HCT116 (cell line): ENCODE results near the gene MAN1A1. TPM values are rescaled to one million over a fixed set of nuclear protein-coding genes. Genes with fewer than 3 reads are reported as not detected.
A peak's percentile ranks its signal among the peaks of the same experiment; 100 is the strongest.

Experiments
- ATAC-seq: fragments of 200-7000 bp; cut with Tn5 transposase; 2 replicates; pipeline ENCODE4 v1.9.1; 2020; ENCODE audit warnings: mild to moderate bottlenecking, moderate library complexity
- BruUV-seq: library from RNA; stranded (reverse); fragments of 400-500 nt; replicated peaks from 2 replicates; lab custom pipeline; 2021; lab: Mats Ljungman, UMichigan
- CTCF ChIA-PET: fragments of 300-600 bp; sonication (Branson Sonifier 250); formaldehyde crosslinking; loops from one replicate; lab custom pipeline; 2021; ENCODE audit warnings: antibody characterized with exemption; lab: Charles Lee
- POLR2A ChIA-PET: fragments of 300-600, 350-600 bp; sonication (Branson Sonifier 250); formaldehyde crosslinking; loops from one replicate; lab custom pipeline; 2021; ENCODE audit warnings: antibody characterized with exemption; lab: Charles Lee
- RAD21 ChIA-PET, 2 experiments: fragments of 300-600 bp; sonication (Branson Sonifier 250); formaldehyde crosslinking; loops; one replicate each; lab custom pipeline; 2023; ENCODE audit warnings: low total read pairs in 2 of 2; ENCODE audit not compliant: uncharacterized antibody in 2 of 2, unreplicated experiment in 2 of 2, low non-redundant PET in 1 of 2; lab: Charles Lee
- DNase-seq: peaks from one replicate; pipeline ENCODE4 v3.0.0-alpha.2; 2010; ENCODE audit warnings: low read depth, low spot score
- H2AFZ ChIP-seq: fragments of 200-600 bp; shearing (Covaris generic), sonication (generic); 2 replicates; pipeline ENCODE4 v1.6.1; 2017; ENCODE audit warnings: low read depth, mixed run types, mixed read lengths, antibody characterized with exemption, low read length; ENCODE audit not compliant: poor library complexity, severe bottlenecking
- H3K27ac ChIP-seq: 2 replicates; pipeline ENCODE4 v1.5.1; 2012; ENCODE audit warnings: low read depth, low read length
- H3K27me3 ChIP-seq: fragments of 200-600 bp; sonication (generic); 2 replicates; pipeline ENCODE4 v1.6.1; 2016; ENCODE audit warnings: mixed run types, low read length, mixed read lengths; ENCODE audit not compliant: insufficient read depth
- H3K36me3 ChIP-seq, 2 experiments: fragments of 200-500 bp in 1 of 2; fragments of 200-600 bp in 1 of 2; sonication (Bioruptor generic) in 1 of 2; sonication (generic) in 1 of 2; 2 replicates each; pipeline versions ENCODE4 v1.5.1 to v1.6.1; 2014 to 2016; ENCODE audit warnings: low read length in 2 of 2, inconsistent platforms in 1 of 2, mixed read lengths in 1 of 2, mixed run types in 1 of 2; ENCODE audit not compliant: insufficient read depth in 2 of 2, control insufficient read depth in 1 of 2
- H3K4me1 ChIP-seq, 2 experiments: fragments of 200-600 bp in 1 of 2; sonication (generic) in 1 of 2; 2 replicates each; pipeline versions ENCODE4 v1.5.1 to v1.6.1; 2012 to 2017; ENCODE audit warnings: low read length in 2 of 2, inconsistent platforms in 1 of 2, mild to moderate bottlenecking in 1 of 2, mixed read lengths in 1 of 2, mixed run types in 1 of 2, moderate library complexity in 1 of 2; ENCODE audit not compliant: insufficient read depth in 2 of 2, control insufficient read depth in 1 of 2
- H3K4me2 ChIP-seq: fragments of 200-600 bp; sonication (generic); 2 replicates; pipeline ENCODE4 v1.6.1; 2017; ENCODE audit warnings: mixed run types, low read length, mixed read lengths
- H3K4me3 ChIP-seq, 2 experiments: fragments of 200-600 bp in 1 of 2; sonication (generic) in 1 of 2; replicated peaks in 1 of 2; 2 replicates each; pipeline ENCODE4 v1.5.1; 2011 to 2016; ENCODE audit warnings: low read length in 2 of 2, control low read depth in 1 of 2, low read depth in 1 of 2, mild to moderate bottlenecking in 1 of 2, mixed read lengths in 1 of 2, mixed run types in 1 of 2
- H3K79me2 ChIP-seq: fragments of 200-600 bp; sonication (generic); 2 replicates; pipeline ENCODE4 v1.6.1; 2017; ENCODE audit warnings: mild to moderate bottlenecking, mixed run types, low read length, moderate library complexity, mixed read lengths; ENCODE audit not compliant: insufficient read depth
- H3K9ac ChIP-seq: fragments of 200-600 bp; sonication (generic); 2 replicates; pipeline ENCODE4 v1.6.1; 2016; ENCODE audit warnings: low read length, mixed read lengths
- H3K9me2 ChIP-seq: fragments of 200-600 bp; sonication (generic), shearing (Covaris generic); 2 replicates; pipeline ENCODE4 v1.6.1; 2017; ENCODE audit warnings: mixed run types, mild to moderate bottlenecking, moderate library complexity; ENCODE audit not compliant: insufficient read depth
- H3K9me3 ChIP-seq, 2 experiments: fragments of 200-500 bp in 1 of 2; fragments of 200-600 bp in 1 of 2; sonication (Bioruptor generic) in 1 of 2; sonication (generic) in 1 of 2; 2 replicates each; pipeline ENCODE4 v1.6.1; 2014 to 2017; ENCODE audit warnings: low read length in 2 of 2, mixed read lengths in 2 of 2, inconsistent platforms in 1 of 2, low read depth in 1 of 2, mild to moderate bottlenecking in 1 of 2, mixed run types in 1 of 2, moderate library complexity in 1 of 2; ENCODE audit not compliant: control insufficient read depth in 1 of 2, insufficient read depth in 1 of 2
- H4K20me1 ChIP-seq: fragments of 200-600 bp; sonication (generic), shearing (Covaris generic); 2 replicates; pipeline ENCODE4 v1.6.1; 2017; ENCODE audit warnings: mixed run types, mild to moderate bottlenecking, moderate library complexity; ENCODE audit not compliant: insufficient read depth
- CBX3 ChIP-seq: IDR thresholded peaks from 2 replicates; pipeline ENCODE4 v1.6.1; 2012; ENCODE audit warnings: low read depth
- CEBPB ChIP-seq: IDR thresholded peaks from 2 replicates; pipeline ENCODE4 v1.6.1; 2012; ENCODE audit warnings: low read depth
- EGR1 ChIP-seq: IDR thresholded peaks from 2 replicates; pipeline ENCODE4 v1.6.1; 2012; ENCODE audit warnings: low read depth
- ELF1 ChIP-seq: IDR thresholded peaks from 2 replicates; pipeline ENCODE4 v1.6.1; 2012; ENCODE audit warnings: low read depth, borderline replicate concordance
- EZH2 ChIP-seq: fragments of 200-600 bp; sonication (generic); IDR thresholded peaks from 2 replicates; pipeline ENCODE4 v1.6.1; 2017; ENCODE audit warnings: antibody characterized with exemption, mixed run types
- EZH2phosphoT487 ChIP-seq: fragments of 200-600 bp; IDR thresholded peaks from 2 replicates; pipeline ENCODE4 v1.6.1; 2018; ENCODE audit warnings: antibody characterized with exemption, borderline replicate concordance
- FOSL1 ChIP-seq: IDR thresholded peaks from 2 replicates; pipeline ENCODE4 v1.6.1; 2012; ENCODE audit warnings: low read depth
- JUND ChIP-seq: IDR thresholded peaks from 2 replicates; pipeline ENCODE4 v1.6.1; 2012
- POLR2A ChIP-seq: IDR thresholded peaks from 2 replicates; pipeline ENCODE4 v1.7.0; 2011; ENCODE audit warnings: borderline replicate concordance; ENCODE audit not compliant: insufficient read depth, insufficient read length; ENCODE audit errors: extremely low read depth
- POLR2AphosphoS5 ChIP-seq: IDR thresholded peaks from 2 replicates; pipeline ENCODE4 v1.6.1; 2011; ENCODE audit warnings: mild to moderate bottlenecking, low read depth, low read length, moderate library complexity
- RAD21 ChIP-seq: IDR thresholded peaks from 2 replicates; pipeline ENCODE4 v1.6.1; 2012; ENCODE audit warnings: low read depth, mild to moderate bottlenecking
- SIN3A ChIP-seq: IDR thresholded peaks from 2 replicates; pipeline ENCODE4 v1.6.1; 2012; ENCODE audit warnings: low read depth
- SP1 ChIP-seq: IDR thresholded peaks from 2 replicates; pipeline ENCODE4 v1.6.1; 2012; ENCODE audit warnings: low read depth
- SRF ChIP-seq: IDR thresholded peaks from 2 replicates; pipeline ENCODE4 v1.6.1; 2012; ENCODE audit warnings: low read depth
- TCF7L2 ChIP-seq: IDR thresholded peaks from 2 replicates; pipeline ENCODE4 v1.7.0; 2011; ENCODE audit warnings: borderline replicate concordance, inconsistent platforms; ENCODE audit not compliant: insufficient read depth, insufficient read length; ENCODE audit errors: extremely low read depth
- YY1 ChIP-seq: IDR thresholded peaks from 2 replicates; pipeline ENCODE4 v1.6.1; 2011; ENCODE audit warnings: low read length, low read depth, moderate library complexity, mild to moderate bottlenecking; ENCODE audit not compliant: insufficient replicate concordance; ENCODE audit errors: extremely low read depth
- ZNF274 ChIP-seq: fragments of 200-500 bp; sonication (Bioruptor generic); IDR thresholded peaks from 2 replicates; pipeline ENCODE4 v1.6.1; 2014; ENCODE audit warnings: mild to moderate bottlenecking, low read depth, low read length, inconsistent platforms
- intact Hi-C: fragments of 100-400 bp; cut with micrococcal nuclease; formaldehyde crosslinking; loops from 2 replicates; pipeline ENCODE4 v1.10.0; 2022
- total RNA-seq: library from RNA; stranded (reverse); gene quantifications from one replicate; pipeline ENCODE4 v1.2.1, GENCODE V29; 2021; ENCODE audit not compliant: unreplicated experiment
- TF ChIP-seq, protein P1 (sequence below): IDR thresholded peaks from 2 replicates; pipeline ENCODE4 v1.6.1; 2012
- TF ChIP-seq, protein P2 (sequence below), 3 experiments: fragments of 200-600 bp in 1 of 3; sonication (generic) in 1 of 3; IDR thresholded peaks in 2 of 3; conservative IDR thresholded peaks in 1 of 3; 2 replicates each; pipeline ENCODE4 v1.5.1; 2012 to 2017; ENCODE audit warnings: low read depth in 2 of 3, low read length in 2 of 3, antibody characterized with exemption in 1 of 3, borderline replicate concordance in 1 of 3, control low read depth in 1 of 3, mild to moderate bottlenecking in 1 of 3, mixed read lengths in 1 of 3, mixed run types in 1 of 3, moderate library complexity in 1 of 3; ENCODE audit not compliant: insufficient read depth in 1 of 3
- TF ChIP-seq, protein P3 (sequence below): IDR thresholded peaks from 2 replicates; pipeline ENCODE4 v1.6.1; 2012; ENCODE audit warnings: low read depth

MAN1A1 gene
- total RNA-seq, 1 experiment from 2014 or later = 46.0 TPM

- no peak for TF ChIP-seq TCF7L2
- 0 out of 2 replicates have a peak, but pooled peaks have one; percentile 11 for TF ChIP-seq SIN3A
Measured at GRCh38 chr6:119323478-119323877, 26.1 kb downstream of the MAN1A1 start (continued).

DNA sequence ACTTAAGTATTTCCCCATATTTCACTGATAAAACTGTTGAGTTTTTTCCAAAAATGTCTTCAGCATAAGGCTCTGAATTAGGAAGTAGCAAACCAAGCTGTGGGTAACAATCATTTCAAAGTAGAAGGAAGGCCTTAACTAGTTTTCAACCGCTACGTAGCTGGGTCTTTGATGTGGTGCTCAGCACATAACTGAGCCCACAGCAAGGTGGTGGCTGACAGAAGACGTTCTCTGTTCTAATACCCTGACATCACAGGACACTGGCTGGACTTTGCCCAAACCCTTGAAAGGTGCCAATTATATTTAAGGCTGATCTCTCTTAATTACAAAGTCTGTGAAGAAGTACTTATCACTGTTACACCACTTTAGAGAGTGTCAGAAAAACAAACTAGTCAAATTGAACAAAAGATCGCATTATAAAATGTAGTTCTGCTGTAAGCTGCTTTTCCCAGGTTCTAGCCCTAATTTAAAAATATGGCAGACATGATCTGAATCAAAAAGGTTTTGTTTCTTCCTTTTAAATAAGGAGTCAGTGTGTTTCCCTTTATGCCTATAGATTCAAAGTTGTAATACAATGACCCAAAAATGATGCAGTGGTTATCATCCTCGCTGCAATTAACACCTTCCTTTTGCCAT, 26.7 kb downstream of the MAN1A1 start:
- Histone ChIP-seq H3K4me1 (peaks cover 23 to 28% of the 10 kb centered on the region in 2 experiments), H3K27ac (no peak overlapping the region), H3K9ac (no peak overlapping the region), H3K9me2 (no peaks in the 10 kb centered on the region), H3K4me3 (no peak overlapping the region), H3K36me3 (peaks cover 0 to 5% of the 10 kb centered on the region in 2 experiments; a peak in 1 of 4 replicates), H4K20me1 (no peaks in the 10 kb centered on the region), H2AFZ (no peak overlapping the region), H3K9me3 (no peaks in the 10 kb centered on the region), H3K79me2 (peaks cover 3% of the 10 kb centered on the region; the same call in 1 of the 2 replicates), H3K4me2 (peak overlapping the region; percentile 40), H3K27me3 (no peaks in the 10 kb centered on the region)
- POLR2A ChIA-PET = interaction anchor here (0.6 to 0.9 kb wide), 2 partner anchors 12 to 22 kb away, joined by 3 read pairs; no protein-coding TSS in a partner anchor
- intact Hi-C loops = no loop called here
- CTCF ChIA-PET = no interaction called here
- ATAC-seq (peak; percentile 81), DNase-seq (peak; percentile 33)
- no TSS peak for BruUV-seq
- RAD21 ChIA-PET = interaction anchor here in 1 of 2 experiments (0.5 kb wide), 1 partner anchor 142 kb away, joined by 3 read pairs; no protein-coding TSS in a partner anchor
- no peak for TF ChIP-seq SRF
- TF ChIP-seq EZH2phosphoT487 = no peak
- no peak for TF ChIP-seq EZH2
- peak; percentile 49 for TF ChIP-seq JUND
- TF ChIP-seq ZNF274 = no peak
- TF ChIP-seq SP1 = peak; percentile 44
- 0 out of 2 replicates have a peak, but pooled peaks have one; percentile 34 for TF ChIP-seq CBX3
- TF ChIP-seq, protein P1, sequence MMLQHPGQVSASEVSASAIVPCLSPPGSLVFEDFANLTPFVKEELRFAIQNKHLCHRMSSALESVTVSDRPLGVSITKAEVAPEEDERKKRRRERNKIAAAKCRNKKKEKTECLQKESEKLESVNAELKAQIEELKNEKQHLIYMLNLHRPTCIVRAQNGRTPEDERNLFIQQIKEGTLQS = no peak
- TF ChIP-seq, protein P2, sequence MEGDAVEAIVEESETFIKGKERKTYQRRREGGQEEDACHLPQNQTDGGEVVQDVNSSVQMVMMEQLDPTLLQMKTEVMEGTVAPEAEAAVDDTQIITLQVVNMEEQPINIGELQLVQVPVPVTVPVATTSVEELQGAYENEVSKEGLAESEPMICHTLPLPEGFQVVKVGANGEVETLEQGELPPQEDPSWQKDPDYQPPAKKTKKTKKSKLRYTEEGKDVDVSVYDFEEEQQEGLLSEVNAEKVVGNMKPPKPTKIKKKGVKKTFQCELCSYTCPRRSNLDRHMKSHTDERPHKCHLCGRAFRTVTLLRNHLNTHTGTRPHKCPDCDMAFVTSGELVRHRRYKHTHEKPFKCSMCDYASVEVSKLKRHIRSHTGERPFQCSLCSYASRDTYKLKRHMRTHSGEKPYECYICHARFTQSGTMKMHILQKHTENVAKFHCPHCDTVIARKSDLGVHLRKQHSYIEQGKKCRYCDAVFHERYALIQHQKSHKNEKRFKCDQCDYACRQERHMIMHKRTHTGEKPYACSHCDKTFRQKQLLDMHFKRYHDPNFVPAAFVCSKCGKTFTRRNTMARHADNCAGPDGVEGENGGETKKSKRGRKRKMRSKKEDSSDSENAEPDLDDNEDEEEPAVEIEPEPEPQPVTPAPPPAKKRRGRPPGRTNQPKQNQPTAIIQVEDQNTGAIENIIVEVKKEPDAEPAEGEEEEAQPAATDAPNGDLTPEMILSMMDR (IDR thresholded peaks at IDR 0.05 in 2 of 3, conservative IDR thresholded peaks at IDR 0.05 in 1 of 3; ENCODE audit: borderline replicate concordance in 1 of 3, insufficient read depth in 1 of 3, low read depth in 2 of 3, low read length in 2 of 3) = no peak
- TF ChIP-seq POLR2A = no peak
- no peak for TF ChIP-seq ELF1
- TF ChIP-seq TCF7L2 = no peak
- TF ChIP-seq YY1 = no peak
- TF ChIP-seq, protein P3, sequence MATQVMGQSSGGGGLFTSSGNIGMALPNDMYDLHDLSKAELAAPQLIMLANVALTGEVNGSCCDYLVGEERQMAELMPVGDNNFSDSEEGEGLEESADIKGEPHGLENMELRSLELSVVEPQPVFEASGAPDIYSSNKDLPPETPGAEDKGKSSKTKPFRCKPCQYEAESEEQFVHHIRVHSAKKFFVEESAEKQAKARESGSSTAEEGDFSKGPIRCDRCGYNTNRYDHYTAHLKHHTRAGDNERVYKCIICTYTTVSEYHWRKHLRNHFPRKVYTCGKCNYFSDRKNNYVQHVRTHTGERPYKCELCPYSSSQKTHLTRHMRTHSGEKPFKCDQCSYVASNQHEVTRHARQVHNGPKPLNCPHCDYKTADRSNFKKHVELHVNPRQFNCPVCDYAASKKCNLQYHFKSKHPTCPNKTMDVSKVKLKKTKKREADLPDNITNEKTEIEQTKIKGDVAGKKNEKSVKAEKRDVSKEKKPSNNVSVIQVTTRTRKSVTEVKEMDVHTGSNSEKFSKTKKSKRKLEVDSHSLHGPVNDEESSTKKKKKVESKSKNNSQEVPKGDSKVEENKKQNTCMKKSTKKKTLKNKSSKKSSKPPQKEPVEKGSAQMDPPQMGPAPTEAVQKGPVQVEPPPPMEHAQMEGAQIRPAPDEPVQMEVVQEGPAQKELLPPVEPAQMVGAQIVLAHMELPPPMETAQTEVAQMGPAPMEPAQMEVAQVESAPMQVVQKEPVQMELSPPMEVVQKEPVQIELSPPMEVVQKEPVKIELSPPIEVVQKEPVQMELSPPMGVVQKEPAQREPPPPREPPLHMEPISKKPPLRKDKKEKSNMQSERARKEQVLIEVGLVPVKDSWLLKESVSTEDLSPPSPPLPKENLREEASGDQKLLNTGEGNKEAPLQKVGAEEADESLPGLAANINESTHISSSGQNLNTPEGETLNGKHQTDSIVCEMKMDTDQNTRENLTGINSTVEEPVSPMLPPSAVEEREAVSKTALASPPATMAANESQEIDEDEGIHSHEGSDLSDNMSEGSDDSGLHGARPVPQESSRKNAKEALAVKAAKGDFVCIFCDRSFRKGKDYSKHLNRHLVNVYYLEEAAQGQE = no peak
- no peak for TF ChIP-seq FOSL1
- no peak for TF ChIP-seq RAD21
- no peak for TF ChIP-seq CEBPB
- no peak for TF ChIP-seq EGR1
- TF ChIP-seq SIN3A = peak; percentile 42; the same call in 1 of the 2 replicates
- TF ChIP-seq POLR2AphosphoS5 = no peak
